Uterus (tissue), 4 donors: Measurements from ENCODE around the gene CTDSP1. TPM values are rescaled to one million over a fixed set of nuclear protein-coding genes. Genes with fewer than 3 reads are reported as not detected.

Experiments used
- DNase-seq, 2 donors: peaks; one replicate each; pipeline ENCODE4 v3.0.0-alpha.2; 2019 to 2020
- H3K27ac ChIP-seq, 2 donors: fragments of 200-600 bp; sonication (generic); 1 replicate in 1 of 2; 2 replicates in 1 of 2; pipeline ENCODE4 v1.5.1; 2016 to 2018
- H3K27me3 ChIP-seq, 2 donors: fragments of 200-600 bp; sonication (generic); one replicate each; pipeline ENCODE4 v1.5.1; 2018 to 2019; ENCODE audit warnings: control low read depth in 1 of 2
- H3K36me3 ChIP-seq, 2 donors: fragments of 200-600 bp; sonication (generic); one replicate each; pipeline ENCODE4 v1.5.1; 2019; ENCODE audit warnings: control low read depth in 1 of 2
- H3K4me1 ChIP-seq, 2 donors: fragments of 200-600 bp; sonication (generic); one replicate each; pipeline ENCODE4 v1.5.1; 2018 to 2019; ENCODE audit warnings: control low read depth in 1 of 2
- H3K4me3 ChIP-seq, 2 donors: fragments of 200-600 bp; sonication (generic); 1 replicate in 1 of 2; 2 replicates in 1 of 2; pipeline ENCODE4 v1.5.1; 2018 to 2019; ENCODE audit warnings: mild to moderate bottlenecking in 1 of 2
- H3K9me3 ChIP-seq, 2 donors: fragments of 200-600 bp; sonication (generic); one replicate each; pipeline ENCODE4 v1.5.1; 2019; ENCODE audit warnings: control low read depth in 1 of 2
- POLR2A ChIP-seq, 2 donors: fragments of 450-650 bp; IDR thresholded peaks; one replicate each; pipeline ENCODE4 v1.6.1; 2016; ENCODE audit warnings: antibody characterized with exemption in 2 of 2, mild to moderate bottlenecking in 1 of 2, moderate library complexity in 1 of 2
- intact Hi-C: fragments of 100-400 bp; cut with DNase I; formaldehyde crosslinking; loops from one replicate; pipeline ENCODE4 v1.15.1; 2023; ENCODE audit warnings: low total_unique reads
- total RNA-seq, 4 donors: library from RNA; depleted of rRNA in 3 of 4; stranded (reverse); fragments of >200 nt in 3 of 4; gene quantifications; one replicate each; pipeline versions ENCODE4 v1.1.0 to v1.2.4, GENCODE V29; 2014 to 2023
- TF ChIP-seq, protein P1 (sequence below), 4 experiments: fragments of 200-600 bp in 2 of 4; fragments of 450-650 bp in 2 of 4; sonication (generic) in 2 of 4; IDR thresholded peaks; one replicate each; pipeline ENCODE4 v1.5.1; 2016 to 2019; ENCODE audit warnings: antibody characterized with exemption in 4 of 4, mild to moderate bottlenecking in 2 of 4, moderate library complexity in 1 of 4
- donor health status: DM: yes; HTN: yes; CAD: no.

The CTDSP1 gene
- total RNA-seq, 4 donors from 2014 or later = 48.8 to 198 (median 76.8) TPM

DNA sequence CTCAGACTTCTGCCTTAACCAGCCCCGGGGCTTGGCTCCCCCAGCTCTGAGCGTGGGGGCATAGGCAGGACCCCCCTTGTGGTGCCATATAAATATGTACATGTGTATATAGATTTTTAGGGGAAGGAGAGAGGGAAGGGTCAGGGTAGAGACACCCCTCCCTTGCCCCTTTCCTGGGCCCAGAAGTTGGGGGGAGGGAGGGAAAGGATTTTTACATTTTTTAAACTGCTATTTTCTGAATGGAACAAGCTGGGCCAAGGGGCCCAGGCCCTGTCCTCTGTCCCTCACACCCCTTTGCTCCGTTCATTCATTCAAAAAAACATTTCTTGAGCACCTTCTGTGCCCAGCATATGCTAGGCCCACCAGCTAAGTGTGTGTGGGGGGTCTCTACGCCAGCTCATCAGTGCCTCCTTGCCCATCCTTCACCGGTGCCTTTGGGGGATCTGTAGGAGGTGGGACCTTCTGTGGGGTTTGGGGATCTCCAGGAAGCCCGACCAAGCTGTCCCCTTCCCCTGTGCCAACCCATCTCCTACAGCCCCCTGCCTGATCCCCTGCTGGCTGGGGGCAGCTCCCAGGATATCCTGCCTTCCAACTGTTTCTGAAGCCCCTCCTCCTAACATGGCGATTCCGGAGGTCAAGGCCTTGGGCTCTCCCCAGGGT lies 5.5 kb downstream of the CTDSP1 start:
- no peak for DNase-seq
- Histone ChIP-seq H3K4me1 (peaks cover 0 to 30% of the 10 kb centered on the region in 2 donors), H3K27ac (peak overlapping the region; percentile 93 to 94), H3K27me3 (no peaks in the 10 kb centered on the region), H3K4me3 (no peak overlapping the region), H3K36me3 (no peaks in the 10 kb centered on the region), H3K9me3 (no peaks in the 10 kb centered on the region)
- intact Hi-C loops = loop anchor here (10.0 kb wide), 1 partner anchor 60 kb away; no protein-coding TSS in a partner anchor
- no peak for TF ChIP-seq POLR2A (IDR thresholded peaks at IDR 0.05)
- TF ChIP-seq, protein P1, sequence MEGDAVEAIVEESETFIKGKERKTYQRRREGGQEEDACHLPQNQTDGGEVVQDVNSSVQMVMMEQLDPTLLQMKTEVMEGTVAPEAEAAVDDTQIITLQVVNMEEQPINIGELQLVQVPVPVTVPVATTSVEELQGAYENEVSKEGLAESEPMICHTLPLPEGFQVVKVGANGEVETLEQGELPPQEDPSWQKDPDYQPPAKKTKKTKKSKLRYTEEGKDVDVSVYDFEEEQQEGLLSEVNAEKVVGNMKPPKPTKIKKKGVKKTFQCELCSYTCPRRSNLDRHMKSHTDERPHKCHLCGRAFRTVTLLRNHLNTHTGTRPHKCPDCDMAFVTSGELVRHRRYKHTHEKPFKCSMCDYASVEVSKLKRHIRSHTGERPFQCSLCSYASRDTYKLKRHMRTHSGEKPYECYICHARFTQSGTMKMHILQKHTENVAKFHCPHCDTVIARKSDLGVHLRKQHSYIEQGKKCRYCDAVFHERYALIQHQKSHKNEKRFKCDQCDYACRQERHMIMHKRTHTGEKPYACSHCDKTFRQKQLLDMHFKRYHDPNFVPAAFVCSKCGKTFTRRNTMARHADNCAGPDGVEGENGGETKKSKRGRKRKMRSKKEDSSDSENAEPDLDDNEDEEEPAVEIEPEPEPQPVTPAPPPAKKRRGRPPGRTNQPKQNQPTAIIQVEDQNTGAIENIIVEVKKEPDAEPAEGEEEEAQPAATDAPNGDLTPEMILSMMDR (IDR thresholded peaks at IDR 0.05) = no peak

DNA sequence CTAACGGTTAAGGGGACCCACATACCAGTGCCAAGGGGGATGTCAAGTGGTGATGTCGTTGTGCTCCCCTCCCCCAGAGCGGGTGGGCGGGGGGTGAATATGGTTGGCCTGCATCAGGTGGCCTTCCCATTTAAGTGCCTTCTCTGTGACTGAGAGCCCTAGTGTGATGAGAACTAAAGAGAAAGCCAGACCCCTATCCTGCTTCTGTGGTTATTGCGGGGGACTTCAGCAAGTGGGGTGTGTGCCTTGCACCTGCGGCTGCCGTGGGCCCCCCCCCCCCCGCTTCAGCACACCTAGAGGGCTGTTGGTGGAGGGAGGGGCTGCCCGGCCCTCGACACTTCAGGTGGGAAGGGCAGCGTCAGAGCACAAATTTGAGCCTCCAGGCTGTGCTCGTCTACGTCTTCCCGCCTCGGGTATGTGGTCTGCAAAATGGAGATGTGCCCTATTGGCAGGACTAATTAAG lies 6.1 kb downstream of the CTDSP1 start:
- Histone ChIP-seq H3K4me1 (peaks cover 0 to 30% of the 10 kb centered on the region in 2 donors), H3K36me3 (no peaks in the 10 kb centered on the region), H3K9me3 (no peaks in the 10 kb centered on the region), H3K27me3 (no peaks in the 10 kb centered on the region), H3K27ac (peak overlapping the region; percentile 93 to 94), H3K4me3 (peak overlapping the region; percentile 18 to 30)
- peak; percentile 57 to 60 for DNase-seq
- intact Hi-C loops = loop anchor here (10.0 kb wide), 1 partner anchor 59 kb away; no protein-coding TSS in a partner anchor
- no peak for TF ChIP-seq POLR2A (IDR thresholded peaks at IDR 0.05)
- TF ChIP-seq, protein P1 (IDR thresholded peaks at IDR 0.05) = no peak

DNA sequence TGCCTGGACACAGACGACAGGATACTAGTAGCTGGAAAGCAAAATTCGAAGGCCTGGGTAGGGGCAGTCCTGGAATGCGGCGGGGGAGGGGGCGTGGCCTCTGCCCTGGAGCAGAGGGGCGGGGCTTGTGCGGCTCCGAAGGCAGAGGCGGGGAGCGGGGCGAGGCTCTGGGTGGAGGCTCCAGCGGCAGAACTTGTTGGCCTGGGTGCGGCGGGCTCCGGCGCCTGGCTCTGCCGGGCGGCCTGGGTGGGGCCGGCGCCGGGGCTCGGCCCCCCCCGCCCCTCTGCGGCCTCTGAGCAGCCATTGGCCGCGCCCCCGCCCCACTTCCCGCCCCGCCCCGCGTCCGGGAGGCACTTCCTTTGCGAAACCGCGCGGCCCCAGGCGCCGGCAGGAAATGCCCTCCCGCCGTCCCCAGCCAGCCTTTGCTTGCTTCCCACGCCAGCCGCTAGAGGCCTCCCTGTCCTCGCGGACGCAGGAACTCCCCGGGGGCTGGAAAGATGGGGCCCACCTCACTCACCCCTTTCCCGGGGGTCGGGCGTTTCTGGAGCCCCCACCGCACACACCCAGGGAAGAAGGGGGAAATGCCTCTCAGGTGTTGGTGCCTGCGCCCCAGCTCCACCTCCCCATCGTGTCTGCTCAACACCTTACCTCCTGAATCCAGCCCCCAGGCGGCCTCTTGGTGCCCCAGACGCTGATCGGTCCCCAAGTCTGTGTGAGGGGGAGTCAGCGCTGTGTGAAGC lies 6.7 kb downstream of the CTDSP1 start:
- no peaks in the 10 kb centered on the region for H3K36me3 ChIP-seq
- H3K9me3 ChIP-seq = no peaks in the 10 kb centered on the region
- peak overlapping the region; percentile 93 to 94 for H3K27ac ChIP-seq
- no peaks in the 10 kb centered on the region for H3K27me3 ChIP-seq
- peak; percentile 97 to 98 for DNase-seq
- peaks cover 0 to 25% of the 10 kb centered on the region in 2 donors for H3K4me1 ChIP-seq
- intact Hi-C loops = loop anchor here (10.0 kb wide), 1 partner anchor 58 kb away; no protein-coding TSS in a partner anchor
- TF ChIP-seq, protein P1 (IDR thresholded peaks at IDR 0.05) = peak; percentile 73 to 93 (median 90)
- TF ChIP-seq POLR2A (IDR thresholded peaks at IDR 0.05) = peak in 1 of 2 donors; percentile 36
- peak overlapping the region; percentile 37 to 51 for H3K4me3 ChIP-seq

DNA sequence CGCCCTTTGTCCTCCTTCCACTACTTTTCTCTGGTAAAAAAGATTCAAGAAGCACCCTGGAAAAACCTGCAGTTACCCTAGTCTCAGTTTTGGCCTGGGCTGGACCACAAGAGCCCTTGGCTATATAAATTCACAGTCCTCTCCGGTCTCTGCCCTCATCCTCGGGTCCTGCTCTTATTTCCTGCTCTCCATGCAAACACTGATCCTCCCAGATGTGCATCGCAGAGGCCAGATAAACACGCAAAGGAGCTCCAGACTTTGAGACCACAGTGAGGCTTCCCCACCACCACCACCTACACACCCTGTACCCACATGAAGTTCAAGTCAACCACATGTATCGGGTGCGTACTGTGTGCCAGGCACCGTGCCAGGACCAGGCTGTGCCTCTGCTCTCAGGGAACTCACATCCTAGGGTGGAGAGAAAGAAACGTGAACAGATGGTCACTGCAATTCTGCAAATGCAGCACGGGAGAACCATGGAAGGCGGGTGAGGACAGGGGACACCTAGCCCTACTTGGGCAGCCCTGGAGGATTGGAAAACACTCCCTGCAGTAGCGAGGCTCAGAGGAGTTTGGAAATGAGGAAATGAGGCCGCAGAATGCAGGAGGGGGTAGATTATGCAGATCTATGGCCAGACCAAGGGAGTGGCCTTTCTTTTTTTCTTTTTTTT lies 7.4 kb downstream of the CTDSP1 start:
- no peaks in the 10 kb centered on the region for H3K36me3 ChIP-seq
- no peaks in the 10 kb centered on the region for H3K27me3 ChIP-seq
- DNase-seq = peak; percentile 68 to 75
- peaks cover 0 to 18% of the 10 kb centered on the region in 2 donors for H3K4me1 ChIP-seq
- peak overlapping the region; percentile 37 to 51 for H3K4me3 ChIP-seq
- peak overlapping the region; percentile 93 to 94 for H3K27ac ChIP-seq
- H3K9me3 ChIP-seq = no peaks in the 10 kb centered on the region
- no peak for TF ChIP-seq POLR2A (IDR thresholded peaks at IDR 0.05)
- TF ChIP-seq, protein P1 (IDR thresholded peaks at IDR 0.05) = no peak
- intact Hi-C loops = loop anchor here (10.0 kb wide), 1 partner anchor 58 kb away; no protein-coding TSS in a partner anchor
